ENCODE data around the gene FLYWCH1.

Gene FLYWCH1

GRCh38 chr16:2981177-2981898 lies 69.6 kb downstream of the FLYWCH1 start:
- no peak for FAIRE-seq
- no peak for DNase-seq (ENCODE audit: low spot score)

DNA sequence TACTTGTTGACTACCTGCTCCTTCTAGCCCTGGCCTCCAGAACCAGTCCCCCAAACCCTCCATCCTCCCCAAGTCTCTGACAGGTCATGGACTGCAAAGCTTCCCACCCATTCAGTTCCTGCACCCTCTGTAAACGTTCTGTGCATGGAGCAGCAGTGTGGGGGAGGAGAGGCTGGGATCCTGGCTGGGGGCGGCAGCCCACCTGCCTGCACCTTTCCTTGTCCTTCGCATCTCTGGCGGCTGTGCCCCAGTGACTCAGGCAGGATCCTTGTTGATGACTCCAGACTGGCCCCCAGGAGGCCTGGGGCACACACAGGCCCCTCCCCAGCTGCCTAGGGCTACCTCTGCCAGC lies 70.1 kb downstream of the FLYWCH1 start:
- no peak for FAIRE-seq
- no peak for DNase-seq (ENCODE audit: low spot score)

GRCh38 chr16:2982402-2982801 lies 70.7 kb downstream of the FLYWCH1 start:
- DNase-seq (ENCODE audit: low spot score): no peak
- FAIRE-seq: no peak

- DNase-seq (ENCODE audit: low spot score) (peak; percentile 94), FAIRE-seq (no peak)
Observed at GRCh38 chr16:2983706-2984136, 72.0 kb downstream of the FLYWCH1 start.

DNA sequence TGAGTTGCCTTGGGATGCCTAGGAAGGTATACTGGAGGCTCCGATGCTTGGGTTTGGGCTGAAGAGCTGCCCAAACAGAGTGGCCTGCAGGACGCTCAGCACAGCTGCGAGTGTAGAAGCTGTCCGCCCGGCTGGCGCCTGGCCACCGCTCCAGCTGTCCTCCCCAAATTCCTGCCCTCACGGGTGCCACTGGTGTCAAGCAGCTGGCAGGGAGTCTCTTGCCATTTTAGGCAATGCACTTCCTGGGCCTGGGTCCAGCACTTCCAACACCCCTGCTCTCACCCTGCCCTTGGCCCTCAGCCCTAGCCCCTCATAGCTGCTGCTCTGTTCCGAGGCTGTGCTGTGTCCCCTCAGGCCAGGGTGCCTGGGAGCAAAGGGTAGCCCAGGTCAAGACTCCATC lies 73.7 kb downstream of the FLYWCH1 start:
- DNase-seq (ENCODE audit: low spot score) (no peak), FAIRE-seq (no peak)

GRCh38 chr16:2985893-2986355 lies 74.2 kb downstream of the FLYWCH1 start:
- no peak for FAIRE-seq
- no peak for DNase-seq (ENCODE audit: low spot score)

- no peak for DNase-seq (ENCODE audit: low spot score)
- FAIRE-seq: peak; percentile 5
Observed at GRCh38 chr16:2986623-2987188, 75.0 kb downstream of the FLYWCH1 start.

DNA sequence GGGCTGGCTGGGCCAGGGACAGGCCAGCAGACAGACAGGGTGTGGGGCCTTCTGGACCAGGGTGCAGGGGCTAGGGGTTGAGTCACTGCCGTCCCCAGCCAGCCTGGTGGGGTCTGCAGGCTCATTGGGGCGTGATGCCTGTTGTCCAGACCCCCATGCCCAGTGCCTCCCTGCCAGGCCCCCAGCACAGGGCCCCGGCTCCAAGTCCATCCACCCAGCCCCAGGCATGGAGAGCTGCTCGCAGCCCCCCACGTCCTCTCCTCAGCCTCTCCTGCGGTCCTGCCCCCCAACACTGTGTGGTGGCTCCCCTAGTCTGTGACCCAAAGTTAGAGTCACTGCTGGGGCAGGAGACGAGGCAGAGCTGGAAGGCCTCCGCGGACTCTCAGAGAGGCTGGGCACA lies 75.6 kb downstream of the FLYWCH1 start:
- no peak for FAIRE-seq
- DNase-seq (ENCODE audit: low spot score): no peak

DNA sequence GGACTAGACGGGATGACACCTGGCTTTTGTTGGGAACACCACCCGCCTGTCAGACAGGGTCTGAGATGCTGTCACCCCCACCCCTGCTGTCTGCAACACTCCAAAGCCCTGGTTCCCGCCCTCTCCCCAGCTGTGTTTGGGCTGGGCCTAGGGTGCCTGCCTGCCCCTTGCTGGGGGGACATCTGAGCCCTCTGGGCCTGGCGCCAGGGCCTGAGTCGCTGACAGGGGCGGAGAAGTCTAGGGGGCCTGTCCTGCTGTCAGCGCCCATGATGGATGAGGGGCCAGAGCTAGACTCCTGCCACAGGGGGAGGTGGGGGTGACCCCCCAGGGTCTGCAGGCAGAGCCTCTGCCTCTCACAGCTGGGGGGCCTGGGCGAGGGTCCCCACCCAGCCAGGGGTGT lies 76.1 kb downstream of the FLYWCH1 start:
- DNase-seq (ENCODE audit: low spot score): no peak
- no peak for FAIRE-seq

DNA sequence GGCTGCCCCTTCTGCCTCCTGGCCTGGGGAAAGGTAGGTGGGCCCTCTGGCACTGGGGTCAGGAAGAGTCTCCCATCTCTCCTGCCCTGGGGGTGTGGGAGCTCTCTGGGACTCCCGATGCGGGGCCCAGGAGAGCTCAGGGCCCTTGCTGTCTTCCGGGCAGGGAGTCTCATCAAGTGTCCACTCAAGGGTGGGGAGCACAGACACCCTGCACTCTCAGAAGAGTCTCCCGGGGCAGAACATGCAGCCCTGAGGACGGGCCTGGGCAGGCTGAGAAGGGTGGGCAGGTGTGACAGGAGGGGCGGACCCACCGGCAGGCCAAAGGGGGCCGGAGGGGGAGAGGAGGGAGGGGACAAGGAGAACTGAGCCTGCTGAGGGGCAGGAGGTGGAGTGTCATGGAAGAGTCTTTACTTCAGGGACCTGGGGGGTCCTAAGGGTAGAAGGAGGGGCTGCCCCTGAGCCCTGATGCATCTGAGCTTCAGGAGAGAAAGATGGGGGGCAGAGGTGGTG lies 76.9 kb downstream of the FLYWCH1 start:
- FAIRE-seq: no peak
- no peak for DNase-seq (ENCODE audit: low spot score)

DNA sequence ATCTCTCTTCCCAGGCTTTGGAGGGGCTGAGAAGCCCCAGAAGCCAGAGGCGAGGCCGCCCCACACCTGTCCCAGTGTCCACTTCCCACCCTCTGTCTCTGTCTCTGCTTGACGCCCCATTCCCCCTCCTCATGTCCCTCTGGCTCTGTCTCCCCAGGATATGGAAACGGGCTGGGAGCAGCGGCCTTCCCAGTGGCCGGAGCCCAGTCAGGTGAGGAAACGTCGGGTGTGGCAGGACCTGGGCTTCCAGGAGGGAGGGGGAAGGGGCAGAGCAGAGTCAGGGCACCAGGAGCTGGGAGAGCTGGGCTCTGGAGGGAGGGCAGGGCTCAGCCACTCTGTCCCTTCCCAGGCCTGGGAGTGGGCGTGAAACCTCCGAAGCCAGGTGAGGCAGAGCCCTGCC lies 79.2 kb downstream of the FLYWCH1 start:
- DNase-seq (ENCODE audit: low spot score) (no peak), FAIRE-seq (no peak)

DNA sequence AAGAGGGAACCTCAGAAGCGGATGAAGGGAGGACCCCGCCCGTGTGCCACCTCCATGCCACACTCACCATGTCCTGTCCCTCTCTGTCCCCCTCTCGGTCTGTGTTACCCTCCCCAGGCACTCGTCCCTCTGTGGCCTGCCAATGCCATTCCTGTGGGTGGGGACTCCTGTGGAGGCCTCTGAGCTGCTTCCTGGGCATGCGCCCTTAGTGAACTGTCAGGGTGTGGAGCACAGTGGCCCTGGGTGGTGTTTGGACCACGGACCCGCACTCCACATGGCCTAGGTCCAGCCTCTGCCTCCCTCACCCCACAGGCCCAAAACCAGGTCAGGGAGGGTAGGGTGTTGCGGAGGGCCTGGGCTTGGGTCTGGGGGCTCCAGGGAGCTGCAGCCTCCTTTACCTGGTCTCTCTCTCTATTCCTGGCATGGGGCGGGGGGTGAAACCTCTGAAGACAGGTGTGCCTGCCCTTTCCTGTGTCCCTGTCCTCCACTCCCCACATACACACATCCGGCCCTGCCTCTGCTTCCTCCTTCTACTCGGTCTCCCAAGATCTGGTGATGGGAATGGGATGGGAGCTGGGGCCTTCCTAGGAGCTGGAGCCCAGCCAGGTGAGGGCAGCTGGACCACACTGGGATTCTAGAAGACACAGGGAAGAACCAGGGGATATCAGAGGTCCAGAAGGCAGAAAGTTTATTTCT lies 80.0 kb downstream of the FLYWCH1 start:
- FAIRE-seq: no peak
- DNase-seq (ENCODE audit: low spot score): no peak

GRCh38 chr16:2992383-2993081 lies 80.8 kb downstream of the FLYWCH1 start:
- FAIRE-seq (no peak), DNase-seq (ENCODE audit: low spot score) (no peak)

DNA sequence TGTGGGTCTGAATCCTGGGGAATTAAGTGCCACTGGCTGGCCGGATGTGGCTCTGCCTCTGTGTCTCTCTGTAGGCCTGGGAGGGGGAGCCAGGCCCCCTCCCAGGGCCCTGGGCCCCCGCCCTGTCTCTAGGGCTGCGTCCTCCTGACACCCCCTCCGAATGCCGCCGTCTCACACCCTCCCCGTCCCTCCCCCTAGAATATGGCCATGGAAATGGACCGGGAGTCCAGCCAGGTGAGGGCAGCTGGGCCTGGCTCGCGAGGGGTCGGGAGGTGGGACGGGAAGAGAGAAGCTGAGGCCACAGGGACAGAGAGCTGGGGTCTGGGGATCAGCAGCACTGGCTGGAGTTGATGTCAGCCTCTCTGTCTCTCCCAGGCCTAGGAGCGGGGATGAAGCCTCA lies 84.6 kb downstream of the FLYWCH1 start:
- no peak for DNase-seq (ENCODE audit: low spot score)
- no peak for FAIRE-seq

DNA sequence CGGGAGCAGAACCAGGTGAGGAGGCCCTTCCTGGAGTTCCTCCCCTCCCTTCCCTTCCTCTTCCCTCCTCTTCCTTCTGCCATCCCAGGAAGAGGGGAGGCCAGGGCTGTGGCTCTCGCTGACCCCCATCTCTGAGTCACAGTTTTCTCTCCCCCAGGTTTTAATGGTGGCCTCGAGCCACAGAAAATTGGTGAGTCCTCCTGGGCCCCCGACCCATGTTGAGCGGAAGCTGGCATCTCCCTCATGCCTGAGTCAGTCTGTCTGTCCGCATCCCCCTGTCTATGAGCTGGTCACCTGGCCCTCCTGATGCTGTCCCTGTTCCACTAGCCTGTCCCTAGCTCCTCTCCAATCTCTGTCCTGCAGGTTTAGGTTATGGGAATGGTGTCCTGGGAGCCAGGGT lies 88.2 kb downstream of the FLYWCH1 start:
- DNase-seq (ENCODE audit: low spot score): no peak
- no peak for FAIRE-seq

- DNase-seq (ENCODE audit: low spot score) (no peak), FAIRE-seq (no peak)
Observed at GRCh38 chr16:3000540-3000939, 88.8 kb downstream of the FLYWCH1 start.
